ENCODE results near the gene TCAIM.
A peak's percentile ranks its signal among the peaks of the same experiment; 100 is the strongest.
"Not testable (repeated sequence)": the region's sequence is repeated elsewhere in the genome, so short reads cannot be mapped to it uniquely, and the experiment has no call there.

Gene TCAIM

GRCh38 chr3:44416031-44417030, 77.8 kb downstream of the TCAIM start:
- DNase-seq (ENCODE audit: low spot score) = no peak

- not testable (repeated sequence) for DNase-seq (ENCODE audit: low spot score)
Observed at GRCh38 chr3:44418118-44418517, 79.6 kb downstream of the TCAIM start.

- DNase-seq (ENCODE audit: low spot score) = no peak
Observed at GRCh38 chr3:44418549-44418948, 80.0 kb downstream of the TCAIM start.

- no peak for DNase-seq (ENCODE audit: low spot score)
Observed at GRCh38 chr3:44419116-44419922, 80.8 kb downstream of the TCAIM start.

GRCh38 chr3:44419923-44420650, 81.5 kb downstream of the TCAIM start:
- no peak for DNase-seq (ENCODE audit: low spot score)

GRCh38 chr3:44420676-44421075, 82.1 kb downstream of the TCAIM start:
- DNase-seq (ENCODE audit: low spot score) = no peak

GRCh38 chr3:44421280-44421679, 82.7 kb downstream of the TCAIM start:
- no peak for DNase-seq (ENCODE audit: low spot score)

GRCh38 chr3:44424758-44425157, 86.2 kb downstream of the TCAIM start:
- no peak for DNase-seq (ENCODE audit: low spot score)

- no peak for DNase-seq (ENCODE audit: low spot score)
Observed at GRCh38 chr3:44427683-44428082, 89.1 kb downstream of the TCAIM start.

GRCh38 chr3:44428910-44429309, 90.3 kb downstream of the TCAIM start:
- no peak for DNase-seq (ENCODE audit: low spot score)

GRCh38 chr3:44429459-44429858, 90.9 kb downstream of the TCAIM start:
- no peak for DNase-seq (ENCODE audit: low spot score)

- DNase-seq (ENCODE audit: low spot score) = no peak
Observed at GRCh38 chr3:44430466-44430865, 91.9 kb downstream of the TCAIM start.

GRCh38 chr3:44434834-44435510, 96.4 kb downstream of the TCAIM start:
- no peak for DNase-seq (ENCODE audit: low spot score)

GRCh38 chr3:44436181-44436580, 97.6 kb downstream of the TCAIM start:
- DNase-seq (ENCODE audit: low spot score) = no peak

- DNase-seq (ENCODE audit: low spot score) = no peak
Observed at GRCh38 chr3:44437800-44438199, 99.2 kb downstream of the TCAIM start.

- DNase-seq (ENCODE audit: low spot score) = peak; percentile 63
Observed at GRCh38 chr3:44439499-44440295, 101.1 kb downstream of the TCAIM start.

- DNase-seq (ENCODE audit: low spot score) = no peak
Observed at GRCh38 chr3:44442596-44443309, 104.2 kb downstream of the TCAIM start.

GRCh38 chr3:44444437-44444836, 105.9 kb downstream of the TCAIM start:
- no peak for DNase-seq (ENCODE audit: low spot score)

- DNase-seq (ENCODE audit: low spot score) = no peak
Observed at GRCh38 chr3:44444896-44445691, 106.5 kb downstream of the TCAIM start.

All from hematopoietic multipotent progenitor cell treated with erythropoietin and hydrocortisone succinate and interleukin-3 and kit ligand, for 17 days (in vitro differentiated cells).